ENCODE measurements around the gene RGS2. TPM values are rescaled to one million over a fixed set of nuclear protein-coding genes. Genes with fewer than 3 reads are reported as not detected.

The RGS2 gene
- total RNA-seq, 1 donor from 2014 or later: 11.9 TPM

DNA sequence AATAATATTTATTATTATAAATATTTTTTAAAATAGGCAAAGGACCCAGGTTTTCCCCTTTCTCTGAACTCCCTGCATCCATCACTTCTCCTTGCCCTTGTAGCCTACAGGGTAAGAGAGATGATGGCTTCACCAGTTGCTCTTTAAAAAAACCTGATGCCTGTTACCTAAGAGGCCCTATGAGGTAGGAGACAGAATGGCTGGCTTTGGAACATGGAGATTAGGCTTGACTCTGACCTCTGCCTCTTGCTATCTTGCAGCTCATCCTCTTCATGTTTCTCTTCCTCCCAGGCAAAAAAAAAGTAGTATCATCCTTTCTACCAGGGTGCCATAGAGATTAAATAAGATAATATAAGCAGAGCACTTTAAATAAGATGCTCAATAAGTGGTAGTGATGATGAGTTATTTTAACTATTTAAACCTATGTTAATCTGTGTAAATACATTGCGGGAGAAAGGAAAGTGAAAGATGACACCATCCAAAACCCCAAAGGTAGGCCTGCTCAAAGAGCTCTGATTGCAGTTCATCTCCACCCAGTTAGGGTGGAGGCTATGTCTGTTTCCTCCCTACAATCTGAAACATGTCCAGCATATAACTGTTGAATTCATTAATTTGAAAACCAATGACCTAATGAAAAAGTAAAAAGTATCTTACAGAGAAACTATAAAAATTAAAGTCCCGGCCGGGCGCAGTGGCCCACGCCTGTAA is 51.8 kb downstream of the RGS2 start:
- no peaks in the 10 kb centered on the region for H3K36me3 ChIP-seq
- H3K27ac ChIP-seq: no peak overlapping the region
- TF ChIP-seq CTCF (IDR thresholded peaks at IDR 0.05): no peak
- no peaks in the 10 kb centered on the region for H3K27me3 ChIP-seq
- DNase-seq (ENCODE audit: low spot score in 2 of 2): no peak
- no peaks in the 10 kb centered on the region for H3K4me1 ChIP-seq
- H3K4me3 ChIP-seq: no peak overlapping the region
- intact Hi-C loops (cut with DNase I): no loop called here
- no peaks in the 10 kb centered on the region for H3K9me3 ChIP-seq

DNA sequence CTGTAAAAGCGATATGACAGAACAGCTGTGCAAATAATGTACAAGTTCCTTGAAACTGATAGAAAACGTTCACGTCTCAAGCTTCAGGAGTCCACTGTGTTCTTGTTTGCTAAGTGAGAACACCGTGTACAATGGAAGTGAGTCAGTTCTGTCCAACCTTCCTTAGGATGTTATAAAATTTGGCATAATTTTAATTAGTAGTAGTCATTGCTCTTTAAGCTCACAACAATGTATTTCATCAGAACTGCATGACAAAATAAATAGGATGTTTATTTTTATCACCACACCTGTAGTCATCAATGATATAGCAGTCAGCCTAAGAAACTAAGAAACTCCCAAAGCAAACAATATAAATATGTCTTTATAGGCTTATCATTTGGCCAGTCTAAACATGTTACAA is 53.0 kb downstream of the RGS2 start:
- Histone ChIP-seq H3K4me1 (no peaks in the 10 kb centered on the region), H3K27me3 (no peaks in the 10 kb centered on the region), H3K9me3 (no peaks in the 10 kb centered on the region), H3K27ac (no peak overlapping the region), H3K36me3 (no peaks in the 10 kb centered on the region), H3K4me3 (no peak overlapping the region)
- DNase-seq (ENCODE audit: low spot score in 2 of 2): no peak
- intact Hi-C loops (cut with DNase I): no loop called here
- TF ChIP-seq CTCF (IDR thresholded peaks at IDR 0.05): no peak

Other genes with a start within 250 kb of the RGS2 start
- gene RGS1, start 233.3 kb upstream of the RGS2 start, total RNA-seq: 13.0 TPM
- not detected for gene RGS13, start 172.9 kb upstream of the RGS2 start, total RNA-seq